ENCODE results near the gene HIVEP3.

The HIVEP3 gene

GRCh38 chr1:41920658-41921057, 1.9 kb upstream of the HIVEP3 start:
- DNase-seq (ENCODE audit: low spot score): no peak

- no peak for DNase-seq (ENCODE audit: low spot score)
Observed at GRCh38 chr1:41919764-41920397, 1.2 kb upstream of the HIVEP3 start.

GRCh38 chr1:41919131-41919530, 409 bp upstream of the HIVEP3 start:
- no peak for DNase-seq (ENCODE audit: low spot score)

GRCh38 chr1:41917835-41918449, 780 bp downstream of the HIVEP3 start:
- DNase-seq (ENCODE audit: low spot score): no peak

- no peak for DNase-seq (ENCODE audit: low spot score)
Observed at GRCh38 chr1:41917076-41917475, 1.6 kb downstream of the HIVEP3 start.

GRCh38 chr1:41915786-41916571, 2.7 kb downstream of the HIVEP3 start:
- no peak for DNase-seq (ENCODE audit: low spot score)

DNA sequence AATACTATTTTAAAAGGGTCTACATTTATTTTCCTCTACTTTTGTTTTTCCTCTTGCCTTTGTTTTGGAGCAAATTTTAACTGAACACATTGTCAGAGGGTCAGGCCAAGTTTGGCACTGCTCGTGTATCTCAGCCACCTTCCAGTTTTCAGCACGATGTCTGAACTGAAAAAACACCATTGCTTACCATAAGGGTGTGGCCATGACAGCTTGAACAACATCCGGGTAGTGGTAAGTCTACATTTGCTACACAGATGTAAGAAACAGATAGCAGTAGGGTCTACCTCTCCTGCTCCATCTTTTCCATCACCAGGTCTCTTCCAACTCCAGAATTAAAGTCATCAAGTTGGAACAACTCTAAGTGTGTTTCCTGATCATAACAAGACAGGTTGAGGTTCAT, 4.2 kb downstream of the HIVEP3 start:
- no peak for DNase-seq (ENCODE audit: low spot score)

DNA sequence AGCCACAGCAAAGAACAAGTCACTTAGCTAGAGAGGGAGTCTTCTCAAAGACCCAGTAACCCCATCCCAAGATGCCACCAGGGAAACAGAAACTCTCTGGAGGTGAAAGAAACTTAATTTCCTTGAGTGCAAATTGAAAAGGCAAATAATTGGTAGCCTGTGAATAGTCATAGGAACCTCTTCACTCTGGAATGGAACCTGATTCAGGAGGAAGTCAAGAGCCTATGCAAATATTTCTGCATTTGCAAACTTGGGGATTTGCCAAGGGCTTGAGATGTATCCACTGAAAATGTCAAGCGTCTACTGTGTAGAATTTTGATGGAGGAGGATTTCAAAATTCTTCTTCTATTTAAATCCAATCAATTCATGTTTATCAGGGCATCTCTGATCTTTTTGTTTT, 5.7 kb downstream of the HIVEP3 start:
- no peak for DNase-seq (ENCODE audit: low spot score)

DNA sequence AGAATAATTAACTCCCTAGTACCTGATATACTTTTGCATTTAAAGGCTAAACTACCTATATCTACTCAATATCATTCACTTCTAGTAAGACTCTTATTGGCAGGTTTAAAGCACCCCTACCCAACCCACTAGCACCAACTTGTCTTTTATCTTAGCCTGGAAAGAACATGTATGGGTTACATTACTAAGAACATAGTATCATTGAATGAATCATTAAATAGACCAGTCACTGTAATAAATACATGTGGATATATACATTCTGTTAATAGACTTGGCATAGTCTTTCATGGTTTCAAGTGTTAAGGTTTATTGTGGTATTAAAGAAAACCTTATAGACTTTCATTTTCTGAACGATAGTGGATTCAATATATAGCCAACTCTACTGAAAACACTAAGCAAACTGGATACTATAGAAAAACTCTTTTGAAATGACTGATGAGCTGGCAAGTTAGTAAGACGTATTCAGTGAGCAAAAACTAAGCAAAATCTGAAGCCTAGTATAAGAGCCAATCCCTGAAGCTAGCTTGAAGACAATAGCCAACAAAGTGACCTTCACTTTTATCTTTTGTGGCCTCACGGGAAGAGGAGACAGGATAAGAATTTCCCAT, 10.3 kb downstream of the HIVEP3 start:
- DNase-seq (ENCODE audit: low spot score): no peak

GRCh38 chr1:41907446-41907845, 11.3 kb downstream of the HIVEP3 start:
- DNase-seq (ENCODE audit: low spot score): no peak

DNA sequence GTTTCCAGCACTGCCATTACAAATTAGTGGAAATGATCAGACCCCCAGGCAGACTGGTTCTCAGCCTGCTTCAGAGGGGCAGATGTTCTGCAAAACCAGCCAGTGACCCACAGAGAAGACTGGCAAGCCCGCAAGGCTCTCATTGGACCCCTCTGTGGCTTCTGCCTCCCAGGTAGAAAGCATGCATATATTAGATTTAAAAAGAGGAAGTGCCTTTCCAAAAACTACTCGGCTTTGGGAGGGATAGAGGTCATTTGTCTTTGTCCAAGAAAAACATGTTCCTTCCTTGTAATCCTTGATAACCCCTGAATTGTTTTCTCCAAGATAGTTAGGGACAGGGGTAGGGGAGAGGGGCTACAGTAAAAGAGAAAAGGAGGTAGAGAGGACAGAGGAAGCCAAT, 11.8 kb downstream of the HIVEP3 start:
- DNase-seq (ENCODE audit: low spot score): no peak

DNA sequence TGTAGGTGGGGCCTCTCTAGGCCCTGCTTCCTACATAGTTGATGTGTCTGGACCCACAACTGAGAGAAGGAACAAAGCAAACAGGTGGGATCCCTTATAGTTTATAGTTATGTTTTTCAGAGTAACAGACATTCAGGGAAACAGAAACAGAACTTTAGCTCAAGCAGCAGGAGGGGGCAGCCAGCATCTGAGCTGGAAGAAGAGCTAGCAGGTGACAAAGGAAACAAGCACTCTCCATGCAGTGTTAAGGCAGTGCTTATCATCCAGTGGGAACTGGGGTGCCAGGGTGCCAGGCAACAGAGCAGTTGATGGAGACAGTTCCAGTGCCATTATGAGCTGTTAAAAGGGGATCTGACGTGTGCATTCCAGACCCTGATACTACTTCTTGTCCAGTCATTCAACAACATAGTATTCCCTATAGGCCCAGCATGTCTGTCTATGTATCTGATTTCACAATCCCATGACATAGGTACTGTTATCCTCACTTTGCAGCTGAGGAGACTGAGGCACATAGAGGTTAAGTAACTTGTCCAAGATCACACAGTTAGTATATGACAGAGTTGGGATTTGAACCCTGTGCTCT, 13.5 kb downstream of the HIVEP3 start:
- DNase-seq (ENCODE audit: low spot score): no peak

DNA sequence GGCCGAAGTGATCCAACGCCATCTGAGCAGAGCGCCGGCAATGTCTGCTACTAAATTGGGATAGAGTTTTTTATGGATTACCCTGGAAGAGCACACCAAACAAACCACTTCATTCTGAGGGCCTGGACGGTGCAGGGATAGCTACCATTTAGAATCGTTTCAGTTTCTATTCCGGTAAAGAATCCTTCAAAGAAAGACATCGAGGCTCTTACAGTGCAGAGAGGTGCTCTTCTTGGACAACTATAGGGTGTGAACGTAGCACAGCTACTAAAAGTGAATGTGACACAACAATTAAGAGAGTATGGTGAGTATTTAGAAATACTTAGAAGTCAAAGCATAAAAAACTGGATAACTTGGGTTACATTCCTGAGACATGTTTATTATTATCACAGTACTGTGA, 16.1 kb downstream of the HIVEP3 start:
- DNase-seq (ENCODE audit: low spot score): no peak

DNA sequence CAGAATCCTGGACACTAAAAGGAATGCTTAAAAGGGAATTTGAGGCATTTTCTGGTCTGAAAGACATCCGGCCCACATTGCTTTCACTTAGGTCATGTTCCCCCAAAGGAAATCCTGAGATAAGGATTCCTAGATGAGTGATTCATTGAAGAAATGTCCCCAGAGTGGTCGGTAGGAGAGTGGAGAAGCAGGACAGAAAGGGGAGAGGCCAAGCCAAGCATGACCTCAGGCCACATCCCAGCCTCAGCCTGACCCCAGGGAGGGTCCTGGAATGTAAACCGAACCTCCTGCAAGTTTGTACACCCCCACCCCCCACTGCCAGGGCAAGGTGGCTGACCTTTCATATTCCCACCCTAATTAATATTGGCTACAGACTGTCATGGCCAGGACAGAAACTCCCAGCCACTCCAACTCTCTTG, 16.6 kb downstream of the HIVEP3 start:
- no peak for DNase-seq (ENCODE audit: low spot score)

- no peak for DNase-seq (ENCODE audit: low spot score)
Observed at GRCh38 chr1:41901551-41901950, 17.2 kb downstream of the HIVEP3 start.

GRCh38 chr1:41900603-41901444, 17.9 kb downstream of the HIVEP3 start:
- DNase-seq (ENCODE audit: low spot score): no peak

GRCh38 chr1:41898191-41898713, 20.5 kb downstream of the HIVEP3 start:
- no peak for DNase-seq (ENCODE audit: low spot score)

- DNase-seq (ENCODE audit: low spot score): no peak
Observed at GRCh38 chr1:41895552-41895951, 23.2 kb downstream of the HIVEP3 start.

DNA sequence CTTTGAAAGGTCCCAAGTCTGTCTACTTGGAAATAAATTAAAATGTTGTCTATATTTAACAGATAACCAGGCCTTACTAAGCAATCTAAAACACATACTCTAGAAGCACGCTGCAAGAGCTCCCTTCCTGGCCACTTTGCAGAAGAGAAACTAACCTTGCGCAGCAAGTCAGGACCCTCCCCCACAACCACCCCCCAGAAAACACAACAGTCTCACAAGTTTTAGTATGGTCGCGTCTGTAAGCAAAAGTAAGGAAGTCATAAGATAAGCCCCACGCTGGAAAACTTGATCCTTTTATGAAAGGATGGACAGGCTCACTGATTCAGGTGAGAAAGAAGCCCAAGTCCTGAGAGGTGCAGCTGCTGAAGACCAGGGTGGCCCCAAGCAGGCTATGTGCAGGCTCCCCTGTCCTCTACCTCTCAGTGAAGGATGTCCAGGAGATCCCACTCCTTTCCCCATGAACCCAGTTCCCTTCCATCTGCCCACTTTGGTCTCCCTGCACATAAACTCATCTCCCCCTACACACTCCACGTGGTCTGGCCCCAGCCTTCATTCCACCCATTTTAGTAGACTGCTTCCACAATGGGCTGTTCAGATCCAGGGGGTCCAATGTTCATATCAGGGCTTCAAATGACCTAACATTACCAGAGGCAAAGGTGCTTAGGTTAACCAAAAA, 23.8 kb downstream of the HIVEP3 start:
- no peak for DNase-seq (ENCODE audit: low spot score)

DNA sequence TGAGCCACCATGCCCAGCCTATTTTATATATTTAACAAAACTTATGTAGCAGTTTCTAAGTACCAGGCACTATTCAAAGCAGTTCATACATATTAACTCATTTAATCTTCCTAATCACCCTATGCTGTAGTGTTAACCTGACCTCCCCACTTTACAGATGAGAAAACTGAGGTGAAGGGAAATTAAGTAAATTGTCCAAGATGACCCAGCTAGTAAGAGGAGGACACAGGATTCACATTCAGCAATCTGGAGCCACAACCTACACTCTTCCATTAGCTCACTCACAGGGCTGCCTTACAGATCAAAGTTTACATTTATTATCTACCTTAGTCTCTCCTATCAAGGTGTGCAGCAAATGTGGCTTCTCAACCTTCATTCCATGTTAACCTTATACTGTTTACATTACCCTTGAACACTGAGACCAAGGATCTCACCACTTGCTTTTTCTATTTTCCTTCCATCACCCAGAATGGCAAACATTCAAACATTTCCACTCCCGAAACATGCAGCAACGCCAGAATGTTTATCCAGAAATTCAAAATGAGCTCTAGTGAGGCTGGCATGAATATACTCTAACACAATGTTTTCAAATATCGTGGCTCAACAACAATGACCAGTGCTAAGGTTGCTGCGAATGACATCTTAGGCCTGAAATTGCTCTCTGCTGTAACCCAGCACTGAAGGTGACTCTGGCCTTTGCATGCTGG, 24.5 kb downstream of the HIVEP3 start:
- DNase-seq (ENCODE audit: low spot score): no peak

Data from hematopoietic multipotent progenitor cell treated with erythropoietin and hydrocortisone succinate and interleukin-3 and kit ligand, for 17 days (in vitro differentiated cells).